Retinal pigment epithelial cell (primary cell): ENCODE data around the gene ATP8B1.

ENCODE experiments used
- DNase-seq: peaks from one replicate; pipeline ENCODE4 v3.0.0-alpha.2; 2010; ENCODE audit warnings: low read depth
- H3K4me3 ChIP-seq: 2 replicates; pipeline ENCODE4 v1.5.1; 2011; ENCODE audit warnings: mild to moderate bottlenecking, low read length, control low read depth, moderate library complexity
- CTCF ChIP-seq: conservative IDR thresholded peaks from 2 replicates; pipeline ENCODE4 v1.5.1; 2011; ENCODE audit warnings: low read depth, low read length, control low read depth, inconsistent platforms

ATP8B1 gene

GRCh38 chr18:57696271-57696670 is 106.8 kb downstream of the ATP8B1 start:
- no peak for TF ChIP-seq CTCF
- H3K4me3 ChIP-seq, result no peak overlapping the region
- no peak for DNase-seq

- TF ChIP-seq CTCF, result no peak
These were observed 111.8 kb downstream of the ATP8B1 start for GRCh38 chr18:57691363-57691762.

GRCh38 chr18:57687970-57688369 is 115.1 kb downstream of the ATP8B1 start:
- DNase-seq, result no peak
- no peak overlapping the region for H3K4me3 ChIP-seq
- no peak for TF ChIP-seq CTCF

More at GRCh38 chr18:57691363-57691762, 111.8 kb downstream of the ATP8B1 start:
- H3K4me3 ChIP-seq, result no peak overlapping the region
- DNase-seq, result no peak

- TF ChIP-seq CTCF, result no peak
- no peak overlapping the region for H3K4me3 ChIP-seq
- DNase-seq, result no peak
These were observed 119.6 kb downstream of the ATP8B1 start for GRCh38 chr18:57683470-57683869.

- H3K4me3 ChIP-seq, result no peak overlapping the region
- DNase-seq, result no peak
- TF ChIP-seq CTCF, result no peak
These were observed 125.6 kb downstream of the ATP8B1 start for GRCh38 chr18:57677262-57678211.

GRCh38 chr18:57674891-57675290 is 128.2 kb downstream of the ATP8B1 start:
- no peak for DNase-seq
- TF ChIP-seq CTCF, result no peak
- H3K4me3 ChIP-seq, result no peak overlapping the region

- H3K4me3 ChIP-seq, result no peak overlapping the region
- no peak for TF ChIP-seq CTCF
- no peak for DNase-seq
These were observed 133.1 kb downstream of the ATP8B1 start for GRCh38 chr18:57670046-57670445.
